SK-N-SH treated with all-trans-retinoic acid at 6 μM for 48 hours (cell line): ENCODE results near the gene GRAP2.
"Not testable (repeated sequence)": the region's sequence is repeated elsewhere in the genome, so short reads cannot be mapped to it uniquely, and the experiment has no call there.

Experiments
- ARNTL ChIP-seq: fragments of 450-650 bp; formaldehyde crosslinking; IDR thresholded peaks from 2 replicates; pipeline ENCODE4 v1.5.0; 2020; ENCODE audit warnings: low read depth, mild to moderate bottlenecking, moderate library complexity, borderline replicate concordance
- PATZ1 ChIP-seq: fragments of 250-450 bp; sonication (Bioruptor Pico); IDR thresholded peaks from 2 replicates; pipeline ENCODE4 v1.8.0; 2020; ENCODE audit warnings: mild to moderate bottlenecking, moderate library complexity, borderline replicate concordance
- ZFP3 ChIP-seq: fragments of 250-450 bp; sonication (Bioruptor Pico); IDR thresholded peaks from 2 replicates; pipeline ENCODE4 v1.5.0; 2020; ENCODE audit warnings: mild to moderate bottlenecking, moderate library complexity
- ZNF70 ChIP-seq: fragments of 450-650 bp; formaldehyde crosslinking; IDR thresholded peaks from 2 replicates; pipeline ENCODE4 v1.5.0; 2020; ENCODE audit warnings: mild to moderate bottlenecking, moderate library complexity
- ZNF8 ChIP-seq: fragments of 450-650 bp; formaldehyde crosslinking; IDR thresholded peaks from 2 replicates; pipeline ENCODE4 v1.5.0; 2020; ENCODE audit warnings: mild to moderate bottlenecking, moderate library complexity
- TF ChIP-seq, protein P1 (sequence below): fragments of 250-450 bp; sonication (Bioruptor Pico); IDR thresholded peaks from 2 replicates; pipeline ENCODE4 v1.5.1; 2021; ENCODE audit warnings: mild to moderate bottlenecking, moderate library complexity
- TF ChIP-seq, protein P2 (sequence below): fragments of 250-450 bp; sonication (Bioruptor Pico); IDR thresholded peaks from 2 replicates; pipeline ENCODE4 v1.5.1; 2020; ENCODE audit warnings: low read depth, mild to moderate bottlenecking, moderate library complexity
- TF ChIP-seq, protein P3 (sequence below): fragments of 250-450 bp; sonication (Bioruptor Pico); IDR thresholded peaks from 2 replicates; pipeline ENCODE4 v1.5.0; 2020; ENCODE audit warnings: mild to moderate bottlenecking, moderate library complexity

GRCh38 chr22:39875176-39875885, 25.6 kb upstream of the GRAP2 start:
- TF ChIP-seq, protein P1, sequence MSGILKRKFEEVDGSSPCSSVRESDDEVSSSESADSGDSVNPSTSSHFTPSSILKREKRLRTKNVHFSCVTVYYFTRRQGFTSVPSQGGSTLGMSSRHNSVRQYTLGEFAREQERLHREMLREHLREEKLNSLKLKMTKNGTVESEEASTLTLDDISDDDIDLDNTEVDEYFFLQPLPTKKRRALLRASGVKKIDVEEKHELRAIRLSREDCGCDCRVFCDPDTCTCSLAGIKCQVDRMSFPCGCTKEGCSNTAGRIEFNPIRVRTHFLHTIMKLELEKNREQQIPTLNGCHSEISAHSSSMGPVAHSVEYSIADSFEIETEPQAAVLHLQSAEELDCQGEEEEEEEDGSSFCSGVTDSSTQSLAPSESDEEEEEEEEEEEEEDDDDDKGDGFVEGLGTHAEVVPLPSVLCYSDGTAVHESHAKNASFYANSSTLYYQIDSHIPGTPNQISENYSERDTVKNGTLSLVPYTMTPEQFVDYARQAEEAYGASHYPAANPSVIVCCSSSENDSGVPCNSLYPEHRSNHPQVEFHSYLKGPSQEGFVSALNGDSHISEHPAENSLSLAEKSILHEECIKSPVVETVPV (CRISPR knock-in tag) = not testable (repeated sequence)
- TF ChIP-seq, protein P2, sequence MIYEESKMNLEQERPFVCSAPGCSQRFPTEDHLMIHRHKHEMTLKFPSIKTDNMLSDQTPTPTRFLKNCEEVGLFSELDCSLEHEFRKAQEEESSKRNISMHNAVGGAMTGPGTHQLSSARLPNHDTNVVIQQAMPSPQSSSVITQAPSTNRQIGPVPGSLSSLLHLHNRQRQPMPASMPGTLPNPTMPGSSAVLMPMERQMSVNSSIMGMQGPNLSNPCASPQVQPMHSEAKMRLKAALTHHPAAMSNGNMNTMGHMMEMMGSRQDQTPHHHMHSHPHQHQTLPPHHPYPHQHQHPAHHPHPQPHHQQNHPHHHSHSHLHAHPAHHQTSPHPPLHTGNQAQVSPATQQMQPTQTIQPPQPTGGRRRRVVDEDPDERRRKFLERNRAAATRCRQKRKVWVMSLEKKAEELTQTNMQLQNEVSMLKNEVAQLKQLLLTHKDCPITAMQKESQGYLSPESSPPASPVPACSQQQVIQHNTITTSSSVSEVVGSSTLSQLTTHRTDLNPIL (CRISPR knock-in tag) = not testable (repeated sequence)
- not testable (repeated sequence) for TF ChIP-seq ZNF8, PATZ1, ZFP3, ARNTL, ZNF70 (CRISPR knock-in tag)
- TF ChIP-seq, protein P3, sequence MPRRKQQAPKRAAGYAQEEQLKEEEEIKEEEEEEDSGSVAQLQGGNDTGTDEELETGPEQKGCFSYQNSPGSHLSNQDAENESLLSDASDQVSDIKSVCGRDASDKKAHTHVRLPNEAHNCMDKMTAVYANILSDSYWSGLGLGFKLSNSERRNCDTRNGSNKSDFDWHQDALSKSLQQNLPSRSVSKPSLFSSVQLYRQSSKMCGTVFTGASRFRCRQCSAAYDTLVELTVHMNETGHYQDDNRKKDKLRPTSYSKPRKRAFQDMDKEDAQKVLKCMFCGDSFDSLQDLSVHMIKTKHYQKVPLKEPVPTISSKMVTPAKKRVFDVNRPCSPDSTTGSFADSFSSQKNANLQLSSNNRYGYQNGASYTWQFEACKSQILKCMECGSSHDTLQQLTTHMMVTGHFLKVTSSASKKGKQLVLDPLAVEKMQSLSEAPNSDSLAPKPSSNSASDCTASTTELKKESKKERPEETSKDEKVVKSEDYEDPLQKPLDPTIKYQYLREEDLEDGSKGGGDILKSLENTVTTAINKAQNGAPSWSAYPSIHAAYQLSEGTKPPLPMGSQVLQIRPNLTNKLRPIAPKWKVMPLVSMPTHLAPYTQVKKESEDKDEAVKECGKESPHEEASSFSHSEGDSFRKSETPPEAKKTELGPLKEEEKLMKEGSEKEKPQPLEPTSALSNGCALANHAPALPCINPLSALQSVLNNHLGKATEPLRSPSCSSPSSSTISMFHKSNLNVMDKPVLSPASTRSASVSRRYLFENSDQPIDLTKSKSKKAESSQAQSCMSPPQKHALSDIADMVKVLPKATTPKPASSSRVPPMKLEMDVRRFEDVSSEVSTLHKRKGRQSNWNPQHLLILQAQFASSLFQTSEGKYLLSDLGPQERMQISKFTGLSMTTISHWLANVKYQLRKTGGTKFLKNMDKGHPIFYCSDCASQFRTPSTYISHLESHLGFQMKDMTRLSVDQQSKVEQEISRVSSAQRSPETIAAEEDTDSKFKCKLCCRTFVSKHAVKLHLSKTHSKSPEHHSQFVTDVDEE (CRISPR knock-in tag) = not testable (repeated sequence)
